Sigmoid colon (tissue), 4 donors: ENCODE results near the gene RUNDC1.

Experiments used
- POLR2A ChIP-seq, 2 donors: fragments of 450-650 bp; IDR thresholded peaks; one replicate each; pipeline ENCODE4 v1.6.1; 2016; ENCODE audit warnings: antibody characterized with exemption in 2 of 2, mild to moderate bottlenecking in 2 of 2, moderate library complexity in 2 of 2
- POLR2AphosphoS5 ChIP-seq, 4 donors: sonication (generic); formaldehyde crosslinking; IDR thresholded peaks; one replicate each; pipeline ENCODE4 v1.6.1; 2017; ENCODE audit warnings: antibody characterized with exemption in 4 of 4
- TF ChIP-seq, protein P1 (sequence below), 4 experiments: fragments of 450-650 bp in 3 of 4; fragments of 200-600 bp in 1 of 4; IDR thresholded peaks; one replicate each; pipeline ENCODE4 v1.5.1; 2016 to 2019; ENCODE audit warnings: antibody characterized with exemption in 4 of 4, mild to moderate bottlenecking in 3 of 4, moderate library complexity in 2 of 4

DNA sequence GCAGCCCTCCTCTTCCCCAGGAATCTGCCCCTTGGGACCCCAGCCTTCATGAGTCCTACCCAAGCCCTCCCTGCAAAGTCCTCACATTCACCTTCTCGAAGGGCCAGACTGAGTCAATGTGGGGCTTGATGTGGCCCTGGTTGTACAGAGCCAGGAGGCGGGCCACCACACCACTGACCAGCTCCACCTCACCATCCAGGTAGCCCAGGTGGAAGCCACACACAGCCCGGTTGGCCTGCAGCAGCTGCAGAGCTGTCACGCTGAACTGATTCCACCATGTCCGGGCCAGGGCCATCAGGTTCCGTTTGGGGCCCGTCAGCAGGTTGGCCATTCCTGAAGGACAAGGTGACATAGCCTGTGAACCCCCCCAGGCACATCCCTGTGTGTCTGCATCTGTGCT lies 35.9 kb downstream of the RUNDC1 start:
- TF ChIP-seq, protein P1, sequence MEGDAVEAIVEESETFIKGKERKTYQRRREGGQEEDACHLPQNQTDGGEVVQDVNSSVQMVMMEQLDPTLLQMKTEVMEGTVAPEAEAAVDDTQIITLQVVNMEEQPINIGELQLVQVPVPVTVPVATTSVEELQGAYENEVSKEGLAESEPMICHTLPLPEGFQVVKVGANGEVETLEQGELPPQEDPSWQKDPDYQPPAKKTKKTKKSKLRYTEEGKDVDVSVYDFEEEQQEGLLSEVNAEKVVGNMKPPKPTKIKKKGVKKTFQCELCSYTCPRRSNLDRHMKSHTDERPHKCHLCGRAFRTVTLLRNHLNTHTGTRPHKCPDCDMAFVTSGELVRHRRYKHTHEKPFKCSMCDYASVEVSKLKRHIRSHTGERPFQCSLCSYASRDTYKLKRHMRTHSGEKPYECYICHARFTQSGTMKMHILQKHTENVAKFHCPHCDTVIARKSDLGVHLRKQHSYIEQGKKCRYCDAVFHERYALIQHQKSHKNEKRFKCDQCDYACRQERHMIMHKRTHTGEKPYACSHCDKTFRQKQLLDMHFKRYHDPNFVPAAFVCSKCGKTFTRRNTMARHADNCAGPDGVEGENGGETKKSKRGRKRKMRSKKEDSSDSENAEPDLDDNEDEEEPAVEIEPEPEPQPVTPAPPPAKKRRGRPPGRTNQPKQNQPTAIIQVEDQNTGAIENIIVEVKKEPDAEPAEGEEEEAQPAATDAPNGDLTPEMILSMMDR (IDR thresholded peaks at IDR 0.05), result no peak
- no peak for TF ChIP-seq POLR2A (IDR thresholded peaks at IDR 0.05)
- TF ChIP-seq POLR2AphosphoS5 (IDR thresholded peaks at IDR 0.05), result no peak
